Mesendoderm (in vitro differentiated cells): ENCODE results near the gene BBS9.

Source experiments
- DNase-seq: peaks from one replicate; pipeline ENCODE4 v3.0.0; 2013
- H2AK5ac ChIP-seq: 2 replicates; pipeline ENCODE4 v1.6.1; 2013; ENCODE audit warnings: low read length, inconsistent platforms
- H2BK120ac ChIP-seq: 2 replicates; pipeline ENCODE4 v1.6.1; 2013; ENCODE audit warnings: low read depth, mild to moderate bottlenecking, low read length, moderate library complexity, mixed read lengths
- H2BK15ac ChIP-seq: replicated peaks from 2 replicates; pipeline ENCODE4 v1.6.1; 2013; ENCODE audit warnings: low read depth, mild to moderate bottlenecking, moderate library complexity
- H2BK5ac ChIP-seq: 2 replicates; pipeline ENCODE4 v1.6.1; 2013; ENCODE audit warnings: low read length, inconsistent platforms
- H3K18ac ChIP-seq: 2 replicates; pipeline ENCODE4 v1.6.1; 2013; ENCODE audit warnings: mild to moderate bottlenecking, low read length, mixed read lengths
- H3K23ac ChIP-seq: one replicate; pipeline ENCODE4 v1.6.1; 2013; ENCODE audit warnings: low read length
- H3K27ac ChIP-seq: 2 replicates; pipeline ENCODE4 v1.5.1; 2013; ENCODE audit warnings: low read depth, mild to moderate bottlenecking, inconsistent platforms, low read length, moderate library complexity
- H3K27me3 ChIP-seq: 2 replicates; pipeline ENCODE4 v1.6.1; 2013; ENCODE audit warnings: low read length, control low read depth, mild to moderate bottlenecking, inconsistent platforms; ENCODE audit not compliant: insufficient read depth, poor library complexity
- H3K36me3 ChIP-seq: 2 replicates; pipeline ENCODE4 v1.6.1; 2013; ENCODE audit warnings: low read length, inconsistent platforms; ENCODE audit not compliant: control insufficient read depth, insufficient read depth
- H3K4ac ChIP-seq: one replicate; pipeline ENCODE4 v1.6.1; 2013; ENCODE audit warnings: low read depth, mild to moderate bottlenecking, low read length, moderate library complexity
- H3K4me1 ChIP-seq: 2 replicates; pipeline ENCODE4 v1.6.1; 2013; ENCODE audit warnings: low read depth, low read length, inconsistent platforms; ENCODE audit not compliant: control insufficient read depth
- H3K4me2 ChIP-seq: 2 replicates; pipeline ENCODE4 v1.6.1; 2013; ENCODE audit warnings: low read length
- H3K4me3 ChIP-seq: 2 replicates; pipeline ENCODE4 v1.5.1; 2013; ENCODE audit warnings: mild to moderate bottlenecking, low read length
- H3K56ac ChIP-seq: one replicate; pipeline ENCODE4 v1.6.1; 2013; ENCODE audit warnings: low read length
- H3K79me1 ChIP-seq: 2 replicates; pipeline ENCODE4 v1.6.1; 2013; ENCODE audit warnings: low read length, inconsistent platforms
- H3K79me2 ChIP-seq: 2 replicates; pipeline ENCODE4 v1.6.1; 2013; ENCODE audit warnings: mild to moderate bottlenecking, low read length; ENCODE audit not compliant: control insufficient read depth, insufficient read depth
- H3K9ac ChIP-seq: 2 replicates; pipeline ENCODE4 v1.6.1; 2013; ENCODE audit warnings: low read length, inconsistent platforms
- H4K5ac ChIP-seq: one replicate; pipeline ENCODE4 v1.6.1; 2013; ENCODE audit warnings: low read length
- H4K8ac ChIP-seq: one replicate; pipeline ENCODE4 v1.6.1; 2013; ENCODE audit warnings: low read depth, mild to moderate bottlenecking, control low read depth, low read length, moderate library complexity
- WGBS: extraction: QIAGEN DNeasy Blood & Tissue Kit; methylation state at CpG from one replicate; pipeline ENCODE4 v1.1.7; 2013; ENCODE audit warnings: low lambda C conversion rate, missing lambda C conversion rate; ENCODE audit not compliant: insufficient coverage; ENCODE audit errors: extremely low coverage; 5-methylcytosine and 5-hydroxymethylcytosine counted together

BBS9 gene

GRCh38 chr7:33191340-33191739 lies 62.0 kb downstream of the BBS9 start:
- H3K79me1 ChIP-seq: no peaks in the 10 kb centered on the region
- H3K79me2 ChIP-seq: no peaks in the 10 kb centered on the region
- no peak overlapping the region for H3K4ac ChIP-seq
- H2AK5ac ChIP-seq: no peak overlapping the region
- DNase-seq: peak; percentile 39
- H3K36me3 ChIP-seq: no peaks in the 10 kb centered on the region
- H2BK15ac ChIP-seq: no peak overlapping the region
- no peak overlapping the region for H3K4me3 ChIP-seq
- H4K5ac ChIP-seq: no peak overlapping the region
- H3K27ac ChIP-seq: no peak overlapping the region
- H3K4me2 ChIP-seq: no peak overlapping the region
- H3K18ac ChIP-seq: no peak overlapping the region
- H3K56ac ChIP-seq: no peak overlapping the region
- no peak overlapping the region for H2BK120ac ChIP-seq
- no peaks in the 10 kb centered on the region for H3K27me3 ChIP-seq
- H3K23ac ChIP-seq: no peak overlapping the region
- H2BK5ac ChIP-seq: no peak overlapping the region
- no peak overlapping the region for H4K8ac ChIP-seq
- H3K4me1 ChIP-seq: no peaks in the 10 kb centered on the region
- H3K9ac ChIP-seq: no peak overlapping the region

GRCh38 chr7:33192695-33193291 lies 63.4 kb downstream of the BBS9 start:
- Histone ChIP-seq H3K4me2 (no peak overlapping the region), H2BK120ac (no peak overlapping the region), H4K8ac (no peak overlapping the region), H3K27me3 (no peaks in the 10 kb centered on the region), H3K79me2 (no peaks in the 10 kb centered on the region), H3K23ac (no peak overlapping the region), H3K27ac (no peak overlapping the region), H3K4ac (no peak overlapping the region), H3K9ac (no peak overlapping the region), H2BK15ac (no peak overlapping the region), H3K56ac (no peak overlapping the region), H3K4me1 (no peaks in the 10 kb centered on the region), H2BK5ac (no peak overlapping the region), H4K5ac (no peak overlapping the region), H2AK5ac (no peak overlapping the region), H3K18ac (no peak overlapping the region), H3K79me1 (no peaks in the 10 kb centered on the region), H3K36me3 (no peaks in the 10 kb centered on the region), H3K4me3 (no peak overlapping the region)
- WGBS: no CpG with 5 or more reads among the region's 2 CpGs
- DNase-seq: no peak

GRCh38 chr7:33193308-33193864 lies 64.0 kb downstream of the BBS9 start:
- no peak overlapping the region for H3K23ac ChIP-seq
- H3K56ac ChIP-seq: no peak overlapping the region
- H3K9ac ChIP-seq: no peak overlapping the region
- no peak overlapping the region for H3K4ac ChIP-seq
- no peaks in the 10 kb centered on the region for H3K27me3 ChIP-seq
- H2BK120ac ChIP-seq: no peak overlapping the region
- no peaks in the 10 kb centered on the region for H3K79me2 ChIP-seq
- no peak overlapping the region for H3K18ac ChIP-seq
- H4K8ac ChIP-seq: no peak overlapping the region
- H3K4me2 ChIP-seq: no peak overlapping the region
- no peaks in the 10 kb centered on the region for H3K79me1 ChIP-seq
- no CpG with 5 or more reads among the region's 3 CpGs for WGBS
- no peak overlapping the region for H2BK5ac ChIP-seq
- H3K4me1 ChIP-seq: no peaks in the 10 kb centered on the region
- no peak overlapping the region for H3K27ac ChIP-seq
- DNase-seq: peak; percentile 23
- H3K4me3 ChIP-seq: no peak overlapping the region
- H4K5ac ChIP-seq: no peak overlapping the region
- H3K36me3 ChIP-seq: no peaks in the 10 kb centered on the region
- no peak overlapping the region for H2BK15ac ChIP-seq
- no peak overlapping the region for H2AK5ac ChIP-seq

GRCh38 chr7:33195264-33195663 lies 65.9 kb downstream of the BBS9 start:
- Histone ChIP-seq H3K4me1 (no peaks in the 10 kb centered on the region), H3K23ac (no peak overlapping the region), H2BK120ac (no peak overlapping the region), H3K79me2 (no peaks in the 10 kb centered on the region), H2BK5ac (no peak overlapping the region), H3K18ac (no peak overlapping the region), H3K36me3 (no peaks in the 10 kb centered on the region), H4K5ac (no peak overlapping the region), H2BK15ac (no peak overlapping the region), H3K79me1 (no peaks in the 10 kb centered on the region), H2AK5ac (no peak overlapping the region), H3K56ac (no peak overlapping the region), H3K9ac (no peak overlapping the region), H3K27ac (no peak overlapping the region), H3K27me3 (no peaks in the 10 kb centered on the region), H3K4ac (no peak overlapping the region), H4K8ac (no peak overlapping the region), H3K4me2 (no peak overlapping the region), H3K4me3 (no peak overlapping the region)
- WGBS: no CpG with 5 or more reads among the region's 2 CpGs
- DNase-seq: no peak

GRCh38 chr7:33196221-33196620 lies 66.9 kb downstream of the BBS9 start:
- Histone ChIP-seq H2BK15ac (no peak overlapping the region), H3K4me3 (no peak overlapping the region), H3K4me2 (no peak overlapping the region), H3K18ac (no peak overlapping the region), H3K27ac (no peak overlapping the region), H3K4me1 (no peaks in the 10 kb centered on the region), H3K23ac (no peak overlapping the region), H2BK5ac (no peak overlapping the region), H3K4ac (no peak overlapping the region), H3K79me2 (no peaks in the 10 kb centered on the region), H2AK5ac (no peak overlapping the region), H4K5ac (no peak overlapping the region), H3K9ac (no peak overlapping the region), H2BK120ac (no peak overlapping the region), H3K27me3 (no peaks in the 10 kb centered on the region), H3K56ac (no peak overlapping the region), H3K79me1 (no peaks in the 10 kb centered on the region), H3K36me3 (no peaks in the 10 kb centered on the region), H4K8ac (no peak overlapping the region)
- WGBS: no CpG with 5 or more reads among the region's 2 CpGs
- DNase-seq: peak; percentile 61

- H2BK120ac ChIP-seq: no peak overlapping the region
- H3K4ac ChIP-seq: no peak overlapping the region
- H3K56ac ChIP-seq: no peak overlapping the region
- H3K23ac ChIP-seq: no peak overlapping the region
- no peak overlapping the region for H3K4me3 ChIP-seq
- H3K79me2 ChIP-seq: no peaks in the 10 kb centered on the region
- H2AK5ac ChIP-seq: no peak overlapping the region
- no peak overlapping the region for H3K18ac ChIP-seq
- H4K8ac ChIP-seq: no peak overlapping the region
- no peak overlapping the region for H3K9ac ChIP-seq
- H3K79me1 ChIP-seq: no peaks in the 10 kb centered on the region
- H3K4me1 ChIP-seq: no peaks in the 10 kb centered on the region
- DNase-seq: no peak
- H3K27ac ChIP-seq: no peak overlapping the region
- no peaks in the 10 kb centered on the region for H3K36me3 ChIP-seq
- H2BK15ac ChIP-seq: no peak overlapping the region
- no peak overlapping the region for H2BK5ac ChIP-seq
- no CpG with 5 or more reads among the region's 1 CpG for WGBS
- H4K5ac ChIP-seq: no peak overlapping the region
- H3K27me3 ChIP-seq: no peaks in the 10 kb centered on the region
- no peak overlapping the region for H3K4me2 ChIP-seq
Observed at GRCh38 chr7:33200282-33200681, 70.9 kb downstream of the BBS9 start.
